ENCODE results near the gene MAGIX.

Gene MAGIX

DNA sequence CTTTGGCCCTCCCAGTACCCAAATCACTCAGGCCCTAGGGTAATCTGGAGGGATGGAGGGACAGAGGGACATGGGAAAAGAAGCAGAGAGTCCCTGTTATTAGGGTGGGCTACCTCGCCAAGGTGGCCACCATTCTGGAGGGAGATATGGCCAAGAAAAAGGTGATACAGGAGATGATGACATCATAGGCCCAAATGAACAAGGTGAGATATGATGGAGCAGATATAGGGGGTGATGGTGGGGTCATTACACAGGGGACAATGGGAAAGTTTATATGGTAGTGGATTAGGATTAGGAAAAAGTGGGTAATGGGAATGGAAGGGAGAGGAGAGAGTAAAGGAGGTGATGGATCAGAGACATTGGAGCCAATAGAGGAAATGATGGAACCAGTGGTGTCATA is 50.3 kb downstream of the MAGIX start:
- TF ChIP-seq, protein P1, sequence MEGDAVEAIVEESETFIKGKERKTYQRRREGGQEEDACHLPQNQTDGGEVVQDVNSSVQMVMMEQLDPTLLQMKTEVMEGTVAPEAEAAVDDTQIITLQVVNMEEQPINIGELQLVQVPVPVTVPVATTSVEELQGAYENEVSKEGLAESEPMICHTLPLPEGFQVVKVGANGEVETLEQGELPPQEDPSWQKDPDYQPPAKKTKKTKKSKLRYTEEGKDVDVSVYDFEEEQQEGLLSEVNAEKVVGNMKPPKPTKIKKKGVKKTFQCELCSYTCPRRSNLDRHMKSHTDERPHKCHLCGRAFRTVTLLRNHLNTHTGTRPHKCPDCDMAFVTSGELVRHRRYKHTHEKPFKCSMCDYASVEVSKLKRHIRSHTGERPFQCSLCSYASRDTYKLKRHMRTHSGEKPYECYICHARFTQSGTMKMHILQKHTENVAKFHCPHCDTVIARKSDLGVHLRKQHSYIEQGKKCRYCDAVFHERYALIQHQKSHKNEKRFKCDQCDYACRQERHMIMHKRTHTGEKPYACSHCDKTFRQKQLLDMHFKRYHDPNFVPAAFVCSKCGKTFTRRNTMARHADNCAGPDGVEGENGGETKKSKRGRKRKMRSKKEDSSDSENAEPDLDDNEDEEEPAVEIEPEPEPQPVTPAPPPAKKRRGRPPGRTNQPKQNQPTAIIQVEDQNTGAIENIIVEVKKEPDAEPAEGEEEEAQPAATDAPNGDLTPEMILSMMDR (IDR thresholded peaks at IDR 0.05; ENCODE audit: insufficient read depth, low read length, poor library complexity, severe bottlenecking) = no peak
- no peak for TF ChIP-seq EZH2phosphoT487 (conservative IDR thresholded peaks at IDR 0.05; ENCODE audit: low read length)
- no peaks in the 10 kb centered on the region for H3K9me2 ChIP-seq (replicated peaks; ENCODE audit: insufficient read depth, low read length)
- H3K9ac ChIP-seq (ENCODE audit: low read length) = no peak overlapping the region
- H3K4me2 ChIP-seq (ENCODE audit: low read depth, low read length, poor library complexity, severe bottlenecking) = no peak overlapping the region
- no peaks in the 10 kb centered on the region for H3K9me3 ChIP-seq (ENCODE audit: insufficient read depth, low read length)
- H3F3A ChIP-seq (ENCODE audit: insufficient read depth) = no peaks in the 10 kb centered on the region
- H3K27ac ChIP-seq (ENCODE audit: low read depth, low read length) = no peak overlapping the region
- no peaks in the 10 kb centered on the region for H4K20me1 ChIP-seq (ENCODE audit: low read depth, low read length)
- no peak overlapping the region for H2AFZ ChIP-seq (ENCODE audit: low read depth, low read length, severe bottlenecking)
- H3K27me3 ChIP-seq (ENCODE audit: low read length) = no peaks in the 10 kb centered on the region
- H3K36me3 ChIP-seq (ENCODE audit: low read length) = no peaks in the 10 kb centered on the region
- H3K4me3 ChIP-seq (ENCODE audit: insufficient read depth, low read length, poor library complexity, severe bottlenecking) = no peak overlapping the region
- H3K79me2 ChIP-seq (ENCODE audit: insufficient read depth, low read length) = no peaks in the 10 kb centered on the region

DNA sequence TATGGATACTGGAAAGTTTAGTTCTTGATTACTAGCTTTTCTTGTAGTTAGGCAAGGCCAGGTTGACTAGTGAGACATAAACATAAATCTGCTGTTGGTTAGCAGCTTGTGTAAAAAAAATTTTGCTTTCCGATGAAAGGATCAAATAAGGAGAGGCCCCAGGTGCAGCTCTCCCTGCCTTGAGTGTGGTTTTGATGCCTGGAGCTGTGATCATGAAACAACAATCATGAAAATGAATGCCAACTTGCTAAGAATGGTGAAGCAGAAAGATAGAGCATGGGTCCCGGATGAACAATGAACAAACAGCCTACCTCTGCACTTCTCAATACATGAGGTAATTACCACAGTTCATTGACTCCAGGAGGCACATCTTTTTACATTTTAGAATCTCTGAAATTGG is 51.9 kb downstream of the MAGIX start:
- Histone ChIP-seq H3K79me2 (ENCODE audit: insufficient read depth, low read length) (no peaks in the 10 kb centered on the region), H3K36me3 (ENCODE audit: low read length) (no peaks in the 10 kb centered on the region), H3K4me2 (ENCODE audit: low read depth, low read length, poor library complexity, severe bottlenecking) (no peak overlapping the region), H3K4me3 (ENCODE audit: insufficient read depth, low read length, poor library complexity, severe bottlenecking) (no peak overlapping the region), H3K27ac (ENCODE audit: low read depth, low read length) (no peak overlapping the region), H4K20me1 (ENCODE audit: low read depth, low read length) (no peaks in the 10 kb centered on the region), H3K27me3 (ENCODE audit: low read length) (no peaks in the 10 kb centered on the region), H3K9ac (ENCODE audit: low read length) (no peak overlapping the region), H2AFZ (ENCODE audit: low read depth, low read length, severe bottlenecking) (no peak overlapping the region), H3K9me2 (replicated peaks; ENCODE audit: insufficient read depth, low read length) (no peaks in the 10 kb centered on the region), H3K9me3 (ENCODE audit: insufficient read depth, low read length) (no peaks in the 10 kb centered on the region), H3F3A (ENCODE audit: insufficient read depth) (no peaks in the 10 kb centered on the region)
- no peak for TF ChIP-seq EZH2phosphoT487 (conservative IDR thresholded peaks at IDR 0.05; ENCODE audit: low read length)

DNA sequence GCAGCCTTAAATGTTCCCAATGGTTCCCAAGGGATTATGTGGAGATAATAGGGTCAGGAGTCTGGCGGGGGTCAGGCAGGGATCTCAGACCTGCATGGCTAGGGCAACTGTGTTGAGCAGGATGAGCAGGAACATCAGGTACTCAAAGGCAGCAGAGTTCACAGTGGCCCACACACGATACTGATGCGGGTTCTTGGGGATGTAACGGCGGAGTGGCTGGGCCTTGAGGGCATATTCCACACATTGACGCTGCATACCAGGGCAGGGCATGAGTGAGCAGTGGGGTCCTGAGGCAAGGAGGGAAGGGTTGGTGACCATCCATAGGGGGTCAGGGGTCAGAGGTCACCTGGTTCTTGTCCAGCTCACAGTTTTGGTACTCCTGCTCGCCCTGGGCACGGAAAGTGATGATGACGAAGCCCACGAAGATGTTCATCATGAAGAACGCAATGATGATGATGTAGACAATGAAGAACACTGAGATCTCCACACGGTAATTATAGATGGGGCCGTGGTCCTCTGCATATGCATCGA is 52.5 kb downstream of the MAGIX start:
- Histone ChIP-seq H4K20me1 (ENCODE audit: low read depth, low read length) (no peaks in the 10 kb centered on the region), H3K36me3 (ENCODE audit: low read length) (no peaks in the 10 kb centered on the region), H3K9ac (ENCODE audit: low read length) (no peak overlapping the region), H3K27ac (ENCODE audit: low read depth, low read length) (no peak overlapping the region), H2AFZ (ENCODE audit: low read depth, low read length, severe bottlenecking) (no peak overlapping the region), H3K9me3 (ENCODE audit: insufficient read depth, low read length) (no peaks in the 10 kb centered on the region), H3K4me2 (ENCODE audit: low read depth, low read length, poor library complexity, severe bottlenecking) (no peak overlapping the region), H3F3A (ENCODE audit: insufficient read depth) (no peaks in the 10 kb centered on the region), H3K9me2 (replicated peaks; ENCODE audit: insufficient read depth, low read length) (no peaks in the 10 kb centered on the region), H3K79me2 (ENCODE audit: insufficient read depth, low read length) (no peaks in the 10 kb centered on the region), H3K4me3 (ENCODE audit: insufficient read depth, low read length, poor library complexity, severe bottlenecking) (no peak overlapping the region), H3K27me3 (ENCODE audit: low read length) (no peaks in the 10 kb centered on the region)
- TF ChIP-seq EZH2phosphoT487 (conservative IDR thresholded peaks at IDR 0.05; ENCODE audit: low read length) = no peak
- TF ChIP-seq, protein P1 (IDR thresholded peaks at IDR 0.05; ENCODE audit: insufficient read depth, low read length, poor library complexity, severe bottlenecking) = no peak

All from SU-DHL-6 (cell line).